MCF 10A (cell line): ENCODE data around the gene IRF2. TPM values are rescaled to one million over a fixed set of nuclear protein-coding genes. Genes with fewer than 3 reads are reported as not detected.
A peak's percentile ranks its signal among the peaks of the same experiment; 100 is the strongest.

Experiments
- BruUV-seq: library from RNA; stranded (reverse); fragments of 400-500 nt; replicated peaks from 2 replicates; lab custom pipeline; 2021; lab: Mats Ljungman, UMichigan
- CTCF ChIA-PET: fragments of 300-600 bp; sonication (Branson Sonifier 250); formaldehyde crosslinking; extraction: SDS; loops from one replicate; lab custom pipeline; 2021; ENCODE audit warnings: antibody characterized with exemption, inconsistent platforms; lab: Yijun Ruan, JAX
- POLR2A ChIA-PET: fragments of 300-600, 350-650 bp; sonication (Branson Sonifier 250); formaldehyde crosslinking; extraction: SDS; loops from one replicate; lab custom pipeline; 2020; ENCODE audit warnings: antibody characterized with exemption, inconsistent platforms; lab: Yijun Ruan, JAX
- DNase-seq: peaks from one replicate; pipeline ENCODE4 v3.0.0-alpha.2; 2018; ENCODE audit not compliant: unreplicated experiment
- H3K27ac Mint-ChIP-seq: one replicate; pipeline ENCODE4 v1.8.0; 2022; ENCODE audit warnings: mild to moderate bottlenecking, low read depth, mixed read lengths; ENCODE audit not compliant: unreplicated experiment
- H3K27me3 Mint-ChIP-seq: one replicate; pipeline ENCODE4 v1.8.0; 2022; ENCODE audit warnings: mixed read lengths; ENCODE audit not compliant: insufficient read depth, unreplicated experiment
- H3K36me3 Mint-ChIP-seq: one replicate; pipeline ENCODE4 v1.8.0; 2022; ENCODE audit warnings: mild to moderate bottlenecking, moderate library complexity, mixed read lengths; ENCODE audit not compliant: insufficient read depth, unreplicated experiment
- H3K4me1 Mint-ChIP-seq: one replicate; pipeline ENCODE4 v1.8.0; 2022; ENCODE audit warnings: mixed read lengths; ENCODE audit not compliant: insufficient read depth, unreplicated experiment
- H3K4me3 Mint-ChIP-seq: one replicate; pipeline ENCODE4 v1.8.0; 2022; ENCODE audit warnings: mild to moderate bottlenecking, moderate library complexity, mixed read lengths; ENCODE audit not compliant: unreplicated experiment
- H3K9me3 Mint-ChIP-seq: one replicate; pipeline ENCODE4 v1.8.0; 2022; ENCODE audit warnings: mixed read lengths; ENCODE audit not compliant: unreplicated experiment
- intact Hi-C: fragments of 100-400 bp; cut with micrococcal nuclease; formaldehyde crosslinking; loops from 2 replicates; pipeline ENCODE4 v1.14.1; 2022
- total RNA-seq: library from RNA; stranded (reverse); gene quantifications from 2 replicates; pipeline ENCODE4 v1.2.3, GENCODE V29; 2022
- TF ChIP-seq, protein P1 (sequence below): fragments of 200-600 bp; IDR thresholded peaks from one replicate; pipeline ENCODE4 v1.8.0; 2022; ENCODE audit warnings: antibody characterized with exemption, mild to moderate bottlenecking; ENCODE audit not compliant: unreplicated experiment

IRF2 gene
- total RNA-seq, 1 experiment from 2014 or later: 20.8 TPM

- ChIA-PET CTCF (interaction anchor here (1.6 kb wide), 1 partner anchor 103 kb away, joined by 4 read pairs; no protein-coding TSS in a partner anchor), POLR2A (interaction anchor here (0.6 to 1.5 kb wide), 2 partner anchors 14 to 121 kb away, joined by 3 to 4 read pairs; no protein-coding TSS in a partner anchor)
- H3K4me1 Mint-ChIP-seq: peaks cover 7% of the 10 kb centered on the region
- H3K36me3 Mint-ChIP-seq: peaks cover 92% of the 10 kb centered on the region
- H3K27me3 Mint-ChIP-seq: no peaks in the 10 kb centered on the region
- BruUV-seq: no TSS peak
- H3K9me3 Mint-ChIP-seq: no peaks in the 10 kb centered on the region
- no peak overlapping the region for H3K27ac Mint-ChIP-seq
- TF ChIP-seq, protein P1, sequence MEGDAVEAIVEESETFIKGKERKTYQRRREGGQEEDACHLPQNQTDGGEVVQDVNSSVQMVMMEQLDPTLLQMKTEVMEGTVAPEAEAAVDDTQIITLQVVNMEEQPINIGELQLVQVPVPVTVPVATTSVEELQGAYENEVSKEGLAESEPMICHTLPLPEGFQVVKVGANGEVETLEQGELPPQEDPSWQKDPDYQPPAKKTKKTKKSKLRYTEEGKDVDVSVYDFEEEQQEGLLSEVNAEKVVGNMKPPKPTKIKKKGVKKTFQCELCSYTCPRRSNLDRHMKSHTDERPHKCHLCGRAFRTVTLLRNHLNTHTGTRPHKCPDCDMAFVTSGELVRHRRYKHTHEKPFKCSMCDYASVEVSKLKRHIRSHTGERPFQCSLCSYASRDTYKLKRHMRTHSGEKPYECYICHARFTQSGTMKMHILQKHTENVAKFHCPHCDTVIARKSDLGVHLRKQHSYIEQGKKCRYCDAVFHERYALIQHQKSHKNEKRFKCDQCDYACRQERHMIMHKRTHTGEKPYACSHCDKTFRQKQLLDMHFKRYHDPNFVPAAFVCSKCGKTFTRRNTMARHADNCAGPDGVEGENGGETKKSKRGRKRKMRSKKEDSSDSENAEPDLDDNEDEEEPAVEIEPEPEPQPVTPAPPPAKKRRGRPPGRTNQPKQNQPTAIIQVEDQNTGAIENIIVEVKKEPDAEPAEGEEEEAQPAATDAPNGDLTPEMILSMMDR: no peak
- no peak overlapping the region for H3K4me3 Mint-ChIP-seq
- no peak for DNase-seq
- intact Hi-C loops: no loop called here
These were observed 84.1 kb downstream of the IRF2 start for GRCh38 chr4:184389978-184390900.

- no peak overlapping the region for H3K27ac Mint-ChIP-seq
- no peak overlapping the region for H3K4me3 Mint-ChIP-seq
- intact Hi-C loops: no loop called here
- BruUV-seq: no TSS peak
- ChIA-PET POLR2A (interaction anchor here (0.7 to 1.5 kb wide), 2 partner anchors 11 to 202 kb away, joined by 3 read pairs; no protein-coding TSS in a partner anchor), CTCF (no interaction called here)
- no peaks in the 10 kb centered on the region for H3K27me3 Mint-ChIP-seq
- H3K9me3 Mint-ChIP-seq: no peaks in the 10 kb centered on the region
- TF ChIP-seq, protein P1: no peak
- H3K36me3 Mint-ChIP-seq: peaks cover 78% of the 10 kb centered on the region
- no peak for DNase-seq
- peaks cover 19% of the 10 kb centered on the region for H3K4me1 Mint-ChIP-seq
These were observed 86.2 kb downstream of the IRF2 start for GRCh38 chr4:184388106-184388505.

- Mint-ChIP-seq H3K9me3 (no peaks in the 10 kb centered on the region), H3K4me1 (peaks cover 27% of the 10 kb centered on the region), H3K4me3 (no peak overlapping the region), H3K36me3 (peaks cover 70% of the 10 kb centered on the region), H3K27me3 (no peaks in the 10 kb centered on the region), H3K27ac (no peak overlapping the region)
- DNase-seq: no peak
- intact Hi-C loops: no loop called here
- ChIA-PET CTCF (no interaction called here), POLR2A (no interaction called here)
- BruUV-seq: no TSS peak
- TF ChIP-seq, protein P1: no peak
These were observed 87.0 kb downstream of the IRF2 start for GRCh38 chr4:184387351-184387750.

DNA sequence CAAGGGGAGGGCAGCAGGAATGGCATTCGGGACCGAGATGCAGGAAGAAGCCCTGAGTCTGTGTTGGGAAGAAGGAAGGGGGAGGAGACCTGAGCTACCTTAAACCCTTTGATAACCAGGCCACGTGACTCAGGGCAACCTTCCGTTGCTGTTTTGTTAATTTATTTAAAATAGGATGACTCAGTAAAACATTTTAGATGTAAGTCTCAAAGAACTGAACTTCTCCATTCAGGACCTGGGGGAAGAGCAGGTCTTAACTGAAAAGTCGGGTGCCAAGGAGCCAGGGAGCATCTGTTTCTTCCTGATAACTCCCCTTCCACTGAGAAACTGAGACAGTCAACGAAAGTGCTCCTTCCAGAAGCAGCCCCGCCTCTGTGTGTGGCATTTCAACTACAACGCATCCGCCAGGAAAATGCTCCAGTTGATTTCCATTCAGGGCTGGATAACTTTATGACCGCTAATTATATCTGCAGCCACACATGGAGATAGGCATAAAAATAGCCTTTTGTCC is 88.0 kb downstream of the IRF2 start:
- BruUV-seq: no TSS peak
- DNase-seq: no peak
- intact Hi-C loops: no loop called here
- Mint-ChIP-seq H3K27ac (peak overlapping the region; percentile 75), H3K4me3 (no peak overlapping the region), H3K27me3 (no peaks in the 10 kb centered on the region), H3K36me3 (peaks cover 61% of the 10 kb centered on the region), H3K9me3 (no peaks in the 10 kb centered on the region), H3K4me1 (peaks cover 28% of the 10 kb centered on the region)
- CTCF ChIA-PET: no interaction called here
- POLR2A ChIA-PET: interaction anchor here (1.0 to 3.8 kb wide), 3 partner anchors 13 to 89 kb away, joined by 3 to 31 read pairs (median 3); partner anchors contain the start of gene IRF2
- TF ChIP-seq, protein P1: no peak
